Measurements from ENCODE around the gene ABHD16B. TPM values are rescaled to one million over a fixed set of nuclear protein-coding genes. Genes with fewer than 3 reads are reported as not detected.

The ABHD16B gene
- total and polyA plus RNA-seq, 2 of the 13 experiments (the other 11 are each of a cell fraction or from before 2014, with no cell fraction given): not detected

- TF ChIP-seq MED1 (CRISPR knock-in tag; IDR thresholded peaks at IDR 0.05) (peak; percentile 75; the same call in 1 of the 2 replicates), ZNF550 (CRISPR knock-in tag; IDR thresholded peaks at IDR 0.05; ENCODE audit: borderline replicate concordance) (no peak), REL (CRISPR knock-in tag; conservative IDR thresholded peaks at IDR 0.05) (no peak), MEIS1 (CRISPR knock-in tag; IDR thresholded peaks at IDR 0.05; ENCODE audit: borderline replicate concordance) (peak; percentile 69), IRX3 (CRISPR knock-in tag; IDR thresholded peaks at IDR 0.05; ENCODE audit: borderline replicate concordance, low read depth) (0 out of 2 replicates have a peak, but pooled peaks have one; percentile 22), ZZZ3 (CRISPR knock-in tag; IDR thresholded peaks at IDR 0.05; ENCODE audit: borderline replicate concordance) (peak; percentile 96; the same call in 1 of the 2 replicates), ZNF772 (CRISPR knock-in tag; IDR thresholded peaks at IDR 0.05) (peak; percentile 87; the same call in 1 of the 2 replicates), SATB2 (CRISPR knock-in tag; IDR thresholded peaks at IDR 0.05) (no peak; the same call in 1 of the 2 replicates), NAIF1 (CRISPR knock-in tag; IDR thresholded peaks at IDR 0.05; ENCODE audit: borderline replicate concordance) (peak; percentile 93)
- TF ChIP-seq, protein P1, sequence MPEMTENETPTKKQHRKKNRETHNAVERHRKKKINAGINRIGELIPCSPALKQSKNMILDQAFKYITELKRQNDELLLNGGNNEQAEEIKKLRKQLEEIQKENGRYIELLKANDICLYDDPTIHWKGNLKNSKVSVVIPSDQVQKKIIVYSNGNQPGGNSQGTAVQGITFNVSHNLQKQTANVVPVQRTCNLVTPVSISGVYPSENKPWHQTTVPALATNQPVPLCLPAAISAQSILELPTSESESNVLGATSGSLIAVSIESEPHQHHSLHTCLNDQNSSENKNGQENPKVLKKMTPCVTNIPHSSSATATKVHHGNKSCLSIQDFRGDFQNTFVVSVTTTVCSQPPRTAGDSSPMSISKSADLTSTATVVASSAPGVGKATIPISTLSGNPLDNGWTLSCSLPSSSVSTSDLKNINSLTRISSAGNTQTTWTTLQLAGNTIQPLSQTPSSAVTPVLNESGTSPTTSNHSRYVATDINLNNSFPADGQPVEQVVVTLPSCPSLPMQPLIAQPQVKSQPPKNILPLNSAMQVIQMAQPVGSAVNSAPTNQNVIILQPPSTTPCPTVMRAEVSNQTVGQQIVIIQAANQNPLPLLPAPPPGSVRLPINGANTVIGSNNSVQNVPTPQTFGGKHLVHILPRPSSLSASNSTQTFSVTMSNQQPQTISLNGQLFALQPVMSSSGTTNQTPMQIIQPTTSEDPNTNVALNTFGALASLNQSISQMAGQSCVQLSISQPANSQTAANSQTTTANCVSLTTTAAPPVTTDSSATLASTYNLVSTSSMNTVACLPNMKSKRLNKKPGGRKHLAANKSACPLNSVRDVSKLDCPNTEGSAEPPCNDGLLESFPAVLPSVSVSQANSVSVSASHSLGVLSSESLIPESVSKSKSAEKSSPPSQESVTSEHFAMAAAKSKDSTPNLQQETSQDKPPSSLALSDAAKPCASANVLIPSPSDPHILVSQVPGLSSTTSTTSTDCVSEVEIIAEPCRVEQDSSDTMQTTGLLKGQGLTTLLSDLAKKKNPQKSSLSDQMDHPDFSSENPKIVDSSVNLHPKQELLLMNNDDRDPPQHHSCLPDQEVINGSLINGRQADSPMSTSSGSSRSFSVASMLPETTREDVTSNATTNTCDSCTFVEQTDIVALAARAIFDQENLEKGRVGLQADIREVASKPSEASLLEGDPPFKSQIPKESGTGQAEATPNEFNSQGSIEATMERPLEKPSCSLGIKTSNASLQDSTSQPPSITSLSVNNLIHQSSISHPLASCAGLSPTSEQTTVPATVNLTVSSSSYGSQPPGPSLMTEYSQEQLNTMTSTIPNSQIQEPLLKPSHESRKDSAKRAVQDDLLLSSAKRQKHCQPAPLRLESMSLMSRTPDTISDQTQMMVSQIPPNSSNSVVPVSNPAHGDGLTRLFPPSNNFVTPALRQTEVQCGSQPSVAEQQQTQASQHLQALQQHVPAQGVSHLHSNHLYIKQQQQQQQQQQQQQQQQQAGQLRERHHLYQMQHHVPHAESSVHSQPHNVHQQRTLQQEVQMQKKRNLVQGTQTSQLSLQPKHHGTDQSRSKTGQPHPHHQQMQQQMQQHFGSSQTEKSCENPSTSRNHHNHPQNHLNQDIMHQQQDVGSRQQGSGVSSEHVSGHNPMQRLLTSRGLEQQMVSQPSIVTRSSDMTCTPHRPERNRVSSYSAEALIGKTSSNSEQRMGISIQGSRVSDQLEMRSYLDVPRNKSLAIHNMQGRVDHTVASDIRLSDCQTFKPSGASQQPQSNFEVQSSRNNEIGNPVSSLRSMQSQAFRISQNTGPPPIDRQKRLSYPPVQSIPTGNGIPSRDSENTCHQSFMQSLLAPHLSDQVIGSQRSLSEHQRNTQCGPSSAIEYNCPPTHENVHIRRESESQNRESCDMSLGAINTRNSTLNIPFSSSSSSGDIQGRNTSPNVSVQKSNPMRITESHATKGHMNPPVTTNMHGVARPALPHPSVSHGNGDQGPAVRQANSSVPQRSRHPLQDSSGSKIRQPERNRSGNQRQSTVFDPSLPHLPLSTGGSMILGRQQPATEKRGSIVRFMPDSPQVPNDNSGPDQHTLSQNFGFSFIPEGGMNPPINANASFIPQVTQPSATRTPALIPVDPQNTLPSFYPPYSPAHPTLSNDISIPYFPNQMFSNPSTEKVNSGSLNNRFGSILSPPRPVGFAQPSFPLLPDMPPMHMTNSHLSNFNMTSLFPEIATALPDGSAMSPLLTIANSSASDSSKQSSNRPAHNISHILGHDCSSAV (CRISPR knock-in tag; IDR thresholded peaks at IDR 0.05; ENCODE audit: borderline replicate concordance): no peak
- TF ChIP-seq, protein P2, sequence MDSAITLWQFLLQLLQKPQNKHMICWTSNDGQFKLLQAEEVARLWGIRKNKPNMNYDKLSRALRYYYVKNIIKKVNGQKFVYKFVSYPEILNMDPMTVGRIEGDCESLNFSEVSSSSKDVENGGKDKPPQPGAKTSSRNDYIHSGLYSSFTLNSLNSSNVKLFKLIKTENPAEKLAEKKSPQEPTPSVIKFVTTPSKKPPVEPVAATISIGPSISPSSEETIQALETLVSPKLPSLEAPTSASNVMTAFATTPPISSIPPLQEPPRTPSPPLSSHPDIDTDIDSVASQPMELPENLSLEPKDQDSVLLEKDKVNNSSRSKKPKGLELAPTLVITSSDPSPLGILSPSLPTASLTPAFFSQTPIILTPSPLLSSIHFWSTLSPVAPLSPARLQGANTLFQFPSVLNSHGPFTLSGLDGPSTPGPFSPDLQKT (CRISPR knock-in tag; IDR thresholded peaks at IDR 0.05; ENCODE audit: borderline replicate concordance): no peak
- TF ChIP-seq, protein P3, sequence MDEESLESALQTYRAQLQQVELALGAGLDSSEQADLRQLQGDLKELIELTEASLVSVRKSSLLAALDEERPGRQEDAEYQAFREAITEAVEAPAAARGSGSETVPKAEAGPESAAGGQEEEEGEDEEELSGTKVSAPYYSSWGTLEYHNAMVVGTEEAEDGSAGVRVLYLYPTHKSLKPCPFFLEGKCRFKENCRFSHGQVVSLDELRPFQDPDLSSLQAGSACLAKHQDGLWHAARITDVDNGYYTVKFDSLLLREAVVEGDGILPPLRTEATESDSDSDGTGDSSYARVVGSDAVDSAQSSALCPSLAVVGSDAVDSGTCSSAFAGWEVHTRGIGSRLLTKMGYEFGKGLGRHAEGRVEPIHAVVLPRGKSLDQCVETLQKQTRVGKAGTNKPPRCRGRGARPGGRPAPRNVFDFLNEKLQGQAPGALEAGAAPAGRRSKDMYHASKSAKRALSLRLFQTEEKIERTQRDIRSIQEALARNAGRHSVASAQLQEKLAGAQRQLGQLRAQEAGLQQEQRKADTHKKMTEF (CRISPR knock-in tag; IDR thresholded peaks at IDR 0.05): peak; percentile 82
- TF ChIP-seq, protein P4, sequence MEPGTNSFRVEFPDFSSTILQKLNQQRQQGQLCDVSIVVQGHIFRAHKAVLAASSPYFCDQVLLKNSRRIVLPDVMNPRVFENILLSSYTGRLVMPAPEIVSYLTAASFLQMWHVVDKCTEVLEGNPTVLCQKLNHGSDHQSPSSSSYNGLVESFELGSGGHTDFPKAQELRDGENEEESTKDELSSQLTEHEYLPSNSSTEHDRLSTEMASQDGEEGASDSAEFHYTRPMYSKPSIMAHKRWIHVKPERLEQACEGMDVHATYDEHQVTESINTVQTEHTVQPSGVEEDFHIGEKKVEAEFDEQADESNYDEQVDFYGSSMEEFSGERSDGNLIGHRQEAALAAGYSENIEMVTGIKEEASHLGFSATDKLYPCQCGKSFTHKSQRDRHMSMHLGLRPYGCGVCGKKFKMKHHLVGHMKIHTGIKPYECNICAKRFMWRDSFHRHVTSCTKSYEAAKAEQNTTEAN (CRISPR knock-in tag; conservative IDR thresholded peaks at IDR 0.05): no peak; the same call in 1 of the 2 replicates
- TF ChIP-seq, protein P5, sequence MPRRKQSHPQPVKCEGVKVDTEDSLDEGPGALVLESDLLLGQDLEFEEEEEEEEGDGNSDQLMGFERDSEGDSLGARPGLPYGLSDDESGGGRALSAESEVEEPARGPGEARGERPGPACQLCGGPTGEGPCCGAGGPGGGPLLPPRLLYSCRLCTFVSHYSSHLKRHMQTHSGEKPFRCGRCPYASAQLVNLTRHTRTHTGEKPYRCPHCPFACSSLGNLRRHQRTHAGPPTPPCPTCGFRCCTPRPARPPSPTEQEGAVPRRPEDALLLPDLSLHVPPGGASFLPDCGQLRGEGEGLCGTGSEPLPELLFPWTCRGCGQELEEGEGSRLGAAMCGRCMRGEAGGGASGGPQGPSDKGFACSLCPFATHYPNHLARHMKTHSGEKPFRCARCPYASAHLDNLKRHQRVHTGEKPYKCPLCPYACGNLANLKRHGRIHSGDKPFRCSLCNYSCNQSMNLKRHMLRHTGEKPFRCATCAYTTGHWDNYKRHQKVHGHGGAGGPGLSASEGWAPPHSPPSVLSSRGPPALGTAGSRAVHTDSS (CRISPR knock-in tag; conservative IDR thresholded peaks at IDR 0.05): no peak; the same call in 1 of the 2 replicates
These were observed 2.7 kb downstream of the ABHD16B start (continued) for GRCh38 chr20:63863798-63864544.

Data from HepG2 (cell line).